ENCODE measurements around the gene HEBP2. TPM values are rescaled to one million over a fixed set of nuclear protein-coding genes. Genes with fewer than 3 reads are reported as not detected.

HEBP2 gene
- total RNA-seq, 4 donors from 2014 or later = 8.5 to 80.7 (median 35.1) TPM

DNA sequence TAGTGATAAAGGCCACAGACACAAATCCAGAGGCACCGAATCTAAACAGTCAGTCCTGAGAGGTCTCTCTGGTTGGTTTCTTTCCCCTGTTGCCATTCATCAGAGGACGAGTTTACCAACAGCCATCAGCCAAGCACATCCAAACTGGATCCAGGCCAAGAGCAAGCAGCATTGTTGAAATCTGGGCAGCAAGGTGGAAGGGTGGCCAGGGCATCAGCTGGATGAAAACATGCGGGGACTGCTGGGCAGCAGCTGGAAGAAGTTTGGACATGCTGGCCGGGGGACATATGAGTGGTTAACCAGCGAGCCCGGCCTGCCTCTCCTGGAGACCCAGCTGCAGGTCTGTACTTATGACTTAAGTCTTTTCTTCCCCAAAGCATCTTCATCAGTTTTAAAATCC, 26.2 kb upstream of the HEBP2 start, which contains the start of gene SMIM28:
Gene SMIM28, plus strand, starts transcription at position 62 of the 400 bp plus-strand sequence. Its CDS starts 168 bp downstream, at position 230.
- Histone ChIP-seq H3K9me3 (no peaks in the 10 kb centered on the region), H3K4me1 (no peaks in the 10 kb centered on the region), H3K4me3 (no peak within 1 kb of the TSS), H3K27ac (no peak within 1 kb of the TSS), H3K27me3 (no peaks in the 10 kb centered on the region), H3K36me3 (no peaks in the 10 kb centered on the region)
- intact Hi-C loops (cut with DNase I; ENCODE audit: low total_unique reads) = no loop called here
- TF ChIP-seq, protein P1, sequence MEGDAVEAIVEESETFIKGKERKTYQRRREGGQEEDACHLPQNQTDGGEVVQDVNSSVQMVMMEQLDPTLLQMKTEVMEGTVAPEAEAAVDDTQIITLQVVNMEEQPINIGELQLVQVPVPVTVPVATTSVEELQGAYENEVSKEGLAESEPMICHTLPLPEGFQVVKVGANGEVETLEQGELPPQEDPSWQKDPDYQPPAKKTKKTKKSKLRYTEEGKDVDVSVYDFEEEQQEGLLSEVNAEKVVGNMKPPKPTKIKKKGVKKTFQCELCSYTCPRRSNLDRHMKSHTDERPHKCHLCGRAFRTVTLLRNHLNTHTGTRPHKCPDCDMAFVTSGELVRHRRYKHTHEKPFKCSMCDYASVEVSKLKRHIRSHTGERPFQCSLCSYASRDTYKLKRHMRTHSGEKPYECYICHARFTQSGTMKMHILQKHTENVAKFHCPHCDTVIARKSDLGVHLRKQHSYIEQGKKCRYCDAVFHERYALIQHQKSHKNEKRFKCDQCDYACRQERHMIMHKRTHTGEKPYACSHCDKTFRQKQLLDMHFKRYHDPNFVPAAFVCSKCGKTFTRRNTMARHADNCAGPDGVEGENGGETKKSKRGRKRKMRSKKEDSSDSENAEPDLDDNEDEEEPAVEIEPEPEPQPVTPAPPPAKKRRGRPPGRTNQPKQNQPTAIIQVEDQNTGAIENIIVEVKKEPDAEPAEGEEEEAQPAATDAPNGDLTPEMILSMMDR (IDR thresholded peaks at IDR 0.05) = no peak
- no peak for TF ChIP-seq POLR2A (IDR thresholded peaks at IDR 0.05)
- DNase-seq = no peak

GRCh38 chr6:138378463-138378862, 25.6 kb upstream of the HEBP2 start:
- no peak overlapping the region for H3K4me3 ChIP-seq
- no peaks in the 10 kb centered on the region for H3K9me3 ChIP-seq
- DNase-seq = no peak
- TF ChIP-seq, protein P1 (IDR thresholded peaks at IDR 0.05) = no peak
- no peak for TF ChIP-seq POLR2A (IDR thresholded peaks at IDR 0.05)
- H3K27ac ChIP-seq = no peak overlapping the region
- H3K36me3 ChIP-seq = no peaks in the 10 kb centered on the region
- H3K4me1 ChIP-seq = no peaks in the 10 kb centered on the region
- intact Hi-C loops (cut with DNase I; ENCODE audit: low total_unique reads) = no loop called here
- H3K27me3 ChIP-seq = no peaks in the 10 kb centered on the region

DNA sequence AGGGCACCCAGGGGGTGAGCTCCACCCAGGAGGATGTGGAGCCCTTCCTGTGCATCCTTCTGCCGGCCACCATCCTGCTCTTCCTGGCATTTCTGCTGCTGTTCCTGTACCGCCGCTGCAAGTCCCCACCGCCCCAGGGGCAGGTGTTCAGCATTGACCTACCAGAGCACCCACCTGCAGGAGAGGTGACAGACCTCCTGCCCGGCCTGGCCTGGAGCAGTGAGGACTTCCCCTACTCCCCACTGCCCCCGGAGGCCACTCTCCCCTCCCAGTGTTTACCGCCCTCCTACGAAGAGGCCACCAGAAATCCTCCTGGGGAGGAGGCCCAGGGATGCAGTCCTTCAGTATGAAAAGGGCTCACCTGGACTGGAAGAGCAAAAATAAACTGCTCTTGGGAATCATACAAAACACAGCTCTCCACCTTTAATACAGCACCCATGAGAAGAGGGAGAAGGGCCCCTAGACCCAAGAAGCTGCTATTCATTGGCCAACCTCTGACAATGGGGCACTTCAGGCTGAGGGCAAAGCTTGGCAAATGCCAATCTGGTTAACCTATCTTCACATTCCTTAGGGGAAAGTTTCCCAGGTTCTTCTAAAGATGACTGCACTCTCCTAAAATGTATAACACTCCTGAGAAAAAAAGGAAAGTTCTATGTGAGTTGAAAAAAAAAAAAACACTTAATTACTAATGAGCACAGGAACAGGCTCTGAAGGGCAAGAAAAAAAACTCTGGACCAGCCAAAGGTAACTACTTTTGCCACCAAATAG, 21.3 kb upstream of the HEBP2 start:
- Histone ChIP-seq H3K9me3 (no peaks in the 10 kb centered on the region), H3K36me3 (no peaks in the 10 kb centered on the region), H3K4me3 (no peak overlapping the region), H3K27me3 (no peaks in the 10 kb centered on the region), H3K27ac (no peak overlapping the region), H3K4me1 (no peaks in the 10 kb centered on the region)
- TF ChIP-seq POLR2A (IDR thresholded peaks at IDR 0.05) = no peak
- TF ChIP-seq, protein P1 (IDR thresholded peaks at IDR 0.05) = no peak
- intact Hi-C loops (cut with DNase I; ENCODE audit: low total_unique reads) = no loop called here
- no peak for DNase-seq

GRCh38 chr6:138383776-138384175, 20.2 kb upstream of the HEBP2 start:
- H3K4me1 ChIP-seq = no peaks in the 10 kb centered on the region
- H3K27ac ChIP-seq = no peak overlapping the region
- no peak for TF ChIP-seq POLR2A (IDR thresholded peaks at IDR 0.05)
- TF ChIP-seq, protein P1 (IDR thresholded peaks at IDR 0.05) = no peak
- H3K27me3 ChIP-seq = no peaks in the 10 kb centered on the region
- H3K4me3 ChIP-seq = no peak overlapping the region
- H3K9me3 ChIP-seq = no peaks in the 10 kb centered on the region
- no peaks in the 10 kb centered on the region for H3K36me3 ChIP-seq
- intact Hi-C loops (cut with DNase I; ENCODE audit: low total_unique reads) = no loop called here
- no peak for DNase-seq

GRCh38 chr6:138386897-138387296, 17.1 kb upstream of the HEBP2 start:
- Histone ChIP-seq H3K9me3 (no peaks in the 10 kb centered on the region), H3K36me3 (no peaks in the 10 kb centered on the region), H3K4me1 (no peaks in the 10 kb centered on the region), H3K27me3 (no peaks in the 10 kb centered on the region), H3K4me3 (no peak overlapping the region), H3K27ac (no peak overlapping the region)
- DNase-seq = no peak
- TF ChIP-seq POLR2A (IDR thresholded peaks at IDR 0.05) = no peak
- TF ChIP-seq, protein P1 (IDR thresholded peaks at IDR 0.05) = no peak
- intact Hi-C loops (cut with DNase I; ENCODE audit: low total_unique reads) = no loop called here
